OCI-LY3 (cell line): ENCODE results near the gene F2.
"Not testable (repeated sequence)": the region's sequence is repeated elsewhere in the genome, so short reads cannot be mapped to it uniquely, and the experiment has no call there.

Experiments
- H2AFZ ChIP-seq: fragments of 200-600, 300-600 bp; shearing (Covaris generic); 2 replicates; pipeline ENCODE4 v1.6.0; 2014; ENCODE audit warnings: antibody characterized with exemption, low read depth, low read length
- H3K27ac ChIP-seq: fragments of 200-600, 300-600 bp; sonication (generic); 2 replicates; pipeline ENCODE4 v1.5.1; 2014; ENCODE audit warnings: mild to moderate bottlenecking, low read length, moderate library complexity, mixed read lengths
- H3K27me3 ChIP-seq: fragments of 200-600, 300-600 bp; sonication (generic); 2 replicates; pipeline ENCODE4 v1.6.1; 2014; ENCODE audit warnings: low read depth, low read length, mixed read lengths
- H3K36me3 ChIP-seq: fragments of 200-600, 300-600 bp; sonication (generic); replicated peaks from 2 replicates; pipeline ENCODE3; 2014; ENCODE audit warnings: low read depth, low read length, mixed read lengths
- H3K4me1 ChIP-seq: fragments of 300-600, 200-600 bp; sonication (generic); 2 replicates; pipeline ENCODE4 v1.6.1; 2014; ENCODE audit warnings: low read length, mixed read lengths
- H3K4me2 ChIP-seq: fragments of 200-600, 300-600 bp; sonication (generic); 2 replicates; pipeline ENCODE4 v1.6.1; 2014; ENCODE audit warnings: low read length, mixed read lengths
- H3K4me3 ChIP-seq: fragments of 300-600, 200-600 bp; sonication (generic); 2 replicates; pipeline ENCODE4 v1.5.1; 2014; ENCODE audit warnings: antibody characterized with exemption, mild to moderate bottlenecking, low read length, moderate library complexity
- H3K79me2 ChIP-seq: fragments of 300-600, 200-600 bp; shearing (Covaris generic); 2 replicates; pipeline ENCODE4 v1.6.1; 2014; ENCODE audit warnings: mild to moderate bottlenecking, low read length, mixed read lengths
- H3K9ac ChIP-seq: fragments of 300-600, 200-600 bp; shearing (Covaris generic); 2 replicates; pipeline ENCODE4 v1.6.0; 2014; ENCODE audit warnings: mild to moderate bottlenecking, low read length, moderate library complexity
- H3K9me3 ChIP-seq: fragments of 200-600, 300-600 bp; shearing (Covaris generic); 2 replicates; pipeline ENCODE4 v1.6.1; 2014; ENCODE audit warnings: low read length, mixed read lengths; ENCODE audit not compliant: insufficient read depth
- H4K20me1 ChIP-seq: fragments of 200-600, 300-600 bp; sonication (generic); 2 replicates; pipeline ENCODE4 v1.6.1; 2016; ENCODE audit warnings: low read length, mixed read lengths; ENCODE audit not compliant: insufficient read depth
- CTCF ChIP-seq: fragments of 200-600, 300-600 bp; sonication (generic); IDR thresholded peaks from 2 replicates; pipeline ENCODE4 v1.5.1; 2014; ENCODE audit warnings: antibody characterized with exemption, low read length, low read depth
- EZH2phosphoT487 ChIP-seq: fragments of 200-600 bp; shearing (Covaris generic); IDR thresholded peaks from 2 replicates; pipeline ENCODE4 v1.6.1; 2018; ENCODE audit warnings: antibody characterized with exemption, mixed run types, low read depth

The F2 gene

GRCh38 chr11:46705070-46705688, 13.8 kb upstream of the F2 start:
- Histone ChIP-seq H3K4me3 (no peak overlapping the region), H3K9ac (no peak overlapping the region), H3K27ac (no peak overlapping the region), H3K36me3 (peaks cover 40% of the 10 kb centered on the region), H3K79me2 (peaks cover 23% of the 10 kb centered on the region), H3K4me2 (no peak overlapping the region), H4K20me1 (no peaks in the 10 kb centered on the region), H3K27me3 (no peaks in the 10 kb centered on the region), H2AFZ (no peak overlapping the region), H3K4me1 (peaks cover 4% of the 10 kb centered on the region; the same call in 1 of the 2 replicates), H3K9me3 (no peaks in the 10 kb centered on the region)
- TF ChIP-seq CTCF (no peak), EZH2phosphoT487 (no peak)

- Histone ChIP-seq H3K4me2 (no peak overlapping the region), H3K4me1 (no peaks in the 10 kb centered on the region), H3K27ac (no peak overlapping the region), H3K9me3 (no peaks in the 10 kb centered on the region), H3K4me3 (no peak overlapping the region), H4K20me1 (no peaks in the 10 kb centered on the region), H3K27me3 (no peaks in the 10 kb centered on the region), H3K79me2 (peaks cover 12% of the 10 kb centered on the region), H3K9ac (no peak overlapping the region), H3K36me3 (peaks cover 40% of the 10 kb centered on the region), H2AFZ (no peak overlapping the region)
- no peak for TF ChIP-seq EZH2phosphoT487
- TF ChIP-seq CTCF: no peak
Measured at GRCh38 chr11:46706886-46707285, 12.1 kb upstream of the F2 start.

GRCh38 chr11:46709351-46709750, 9.7 kb upstream of the F2 start:
- H3K79me2 ChIP-seq, H4K20me1 ChIP-seq, H3K9me3 ChIP-seq, H3K9ac ChIP-seq, H3K4me3 ChIP-seq, H2AFZ ChIP-seq, H3K27ac ChIP-seq, H3K4me2 ChIP-seq, H3K4me1 ChIP-seq, H3K27me3 ChIP-seq: not testable (repeated sequence)
- peaks cover 23% of the 10 kb centered on the region for H3K36me3 ChIP-seq

- TF ChIP-seq CTCF (no peak), EZH2phosphoT487 (no peak)
- H4K20me1 ChIP-seq: no peaks in the 10 kb centered on the region
- no peak overlapping the region for H3K9ac ChIP-seq
- H2AFZ ChIP-seq: no peak overlapping the region
- H3K4me1 ChIP-seq: no peaks in the 10 kb centered on the region
- H3K36me3 ChIP-seq: peaks cover 11% of the 10 kb centered on the region
- H3K4me2 ChIP-seq: no peak overlapping the region
- no peaks in the 10 kb centered on the region for H3K27me3 ChIP-seq
- H3K79me2 ChIP-seq: no peaks in the 10 kb centered on the region
- H3K27ac ChIP-seq: no peak overlapping the region
- no peaks in the 10 kb centered on the region for H3K9me3 ChIP-seq
- H3K4me3 ChIP-seq: no peak overlapping the region
Measured at GRCh38 chr11:46710821-46711269, 8.2 kb upstream of the F2 start.
